GM19397 (cell line): Measurements from ENCODE around the gene ZNF778.
"Not testable (repeated sequence)": the region's sequence is repeated elsewhere in the genome, so short reads cannot be mapped to it uniquely, and the experiment has no call there.

Source experiments
- ATAC-seq: cut with Tn5 transposase; IDR thresholded peaks from one replicate; pipeline ENCODE4 v1.9.1; 2021; ENCODE audit warnings: mild to moderate bottlenecking, moderate library complexity; ENCODE audit not compliant: unreplicated experiment

Gene ZNF778

DNA sequence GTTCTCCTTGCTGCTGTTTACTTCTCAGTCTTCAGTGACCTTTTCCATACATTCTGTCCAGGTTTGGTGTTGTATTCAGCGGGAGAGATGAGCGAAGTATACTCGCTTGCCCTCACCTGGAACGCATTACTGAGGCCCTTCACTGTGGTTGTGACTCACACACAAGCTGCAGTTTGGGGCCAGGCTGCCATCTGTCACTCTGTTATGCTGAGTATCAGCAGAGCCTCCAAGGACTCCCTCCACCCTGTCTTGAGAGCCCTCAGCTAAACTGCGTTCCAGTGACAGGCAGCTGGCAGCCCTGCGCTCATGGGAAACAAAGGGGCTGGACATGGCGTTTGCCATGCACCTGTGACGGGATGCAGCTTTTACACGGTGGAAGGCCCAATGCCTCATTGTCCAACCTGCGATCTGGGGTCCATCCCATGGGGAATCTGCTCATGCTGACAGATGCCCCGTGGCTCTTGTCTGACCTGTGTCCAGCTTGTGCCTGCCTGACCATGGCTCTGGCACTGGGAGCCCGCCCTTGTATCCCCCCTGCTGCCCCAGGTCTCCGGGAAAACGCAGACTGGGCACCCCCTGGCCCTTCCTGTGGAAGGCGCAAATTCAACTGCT is 6.5 kb upstream of the ZNF778 start:
- no peak for ATAC-seq

DNA sequence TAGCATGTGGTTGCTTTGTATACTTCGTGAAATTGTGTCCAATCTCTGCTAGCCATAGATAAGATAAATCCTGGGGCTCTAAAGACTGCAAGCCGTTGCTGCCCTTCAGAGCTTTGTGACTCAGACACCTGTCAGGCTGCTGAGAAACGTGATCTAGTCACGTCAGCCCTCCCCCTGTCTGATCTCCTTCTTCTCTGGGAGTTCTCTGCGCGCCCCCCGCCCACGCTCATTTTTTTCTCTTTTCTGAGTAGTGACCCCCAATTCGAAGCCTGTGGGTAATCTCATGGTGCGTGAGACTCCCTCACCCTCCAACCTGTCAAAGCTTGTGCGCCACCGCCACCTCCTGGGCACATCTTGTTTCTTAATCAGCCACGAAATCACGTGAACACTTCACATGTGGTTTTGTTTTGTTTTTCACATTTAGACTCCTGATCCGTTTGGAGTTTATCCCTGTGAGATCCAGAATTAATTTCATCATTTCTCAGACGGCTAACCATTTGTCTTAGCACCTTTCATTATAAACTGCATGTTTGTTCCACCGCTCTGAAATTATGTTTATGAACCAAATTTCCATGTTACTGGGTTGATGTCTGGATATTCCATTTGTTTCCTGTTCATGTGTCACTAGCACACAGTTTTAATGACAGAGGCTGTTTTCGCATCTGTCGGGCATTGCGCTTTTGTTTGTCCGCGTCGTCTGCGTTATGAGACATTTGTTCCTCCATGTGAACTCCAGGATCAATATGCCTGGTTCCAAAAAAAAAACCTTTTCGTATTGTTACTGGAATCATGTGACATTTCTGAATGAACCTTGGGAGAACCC is 977 bp upstream of the ZNF778 start:
- ATAC-seq: no peak

DNA sequence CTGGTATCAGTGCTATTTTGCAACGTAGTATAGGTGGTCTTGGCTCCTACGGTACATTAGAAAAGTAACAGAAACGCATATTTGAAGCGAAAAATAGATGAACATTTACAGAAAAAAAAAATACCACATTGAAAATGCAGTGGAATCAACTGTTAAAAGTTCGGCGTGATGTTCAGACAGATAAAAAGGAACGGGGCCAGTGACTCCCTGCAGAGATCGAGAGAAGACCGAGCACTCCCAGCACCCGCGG is 440 bp upstream of the ZNF778 start:
- no peak for ATAC-seq

DNA sequence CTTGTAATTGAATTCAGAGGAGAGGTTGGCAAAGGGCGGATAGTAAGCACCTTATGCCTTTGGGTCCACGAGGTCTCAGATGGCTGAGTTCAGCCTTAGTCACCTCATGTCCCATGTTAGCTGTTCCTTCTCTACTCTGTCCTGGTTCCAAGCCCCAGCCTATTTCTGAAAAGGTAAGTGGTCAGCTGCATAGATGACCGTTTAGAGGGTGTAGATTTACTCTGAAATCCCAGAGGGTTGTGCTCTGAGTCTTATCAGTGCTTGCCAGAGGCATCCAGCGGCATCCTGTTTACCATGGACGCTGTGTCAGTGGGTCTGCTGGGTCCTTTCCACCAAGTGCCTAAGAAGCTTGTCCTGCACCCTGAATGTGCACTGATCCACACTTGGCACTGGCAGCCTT is 1.9 kb downstream of the ZNF778 start:
- no peak for ATAC-seq

DNA sequence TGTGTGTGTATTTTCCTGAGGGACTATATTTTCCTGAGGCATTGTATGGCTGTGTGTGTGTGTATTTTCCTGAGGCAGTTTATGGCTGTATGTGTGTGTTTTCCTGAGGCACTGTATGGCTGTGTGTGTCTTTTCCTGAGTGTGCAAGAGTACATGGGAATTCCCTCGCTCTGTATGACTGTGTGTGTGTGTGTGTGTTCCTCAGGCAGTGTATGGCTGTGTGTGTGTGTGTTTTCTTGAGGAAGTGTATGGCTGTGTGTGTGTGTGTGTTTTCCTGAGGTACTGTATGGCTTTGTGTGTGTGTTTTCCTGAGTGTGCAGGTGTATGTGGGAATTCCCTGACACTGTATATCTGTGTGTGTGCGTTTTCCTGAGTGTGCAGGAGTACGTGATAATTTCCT is 4.1 kb downstream of the ZNF778 start:
- ATAC-seq: no peak

DNA sequence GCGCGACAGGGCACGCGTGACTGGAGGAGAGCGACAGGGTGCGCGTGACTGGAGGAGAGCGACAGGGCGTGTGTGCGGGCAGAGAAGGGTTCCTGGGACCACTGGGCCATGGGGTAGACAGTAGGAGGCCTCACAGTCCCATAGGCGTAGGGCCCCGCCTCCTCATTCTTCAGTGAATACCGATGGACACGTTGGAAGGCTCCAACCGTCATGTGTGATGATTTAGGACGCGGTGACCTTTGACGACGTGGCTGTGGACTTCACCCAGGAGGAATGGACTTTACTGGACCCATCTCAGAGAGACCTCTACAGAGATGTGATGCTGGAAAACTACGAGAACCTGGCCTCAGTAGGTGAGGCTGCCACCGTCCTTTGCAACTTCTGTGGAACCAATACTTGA is 5.4 kb downstream of the ZNF778 start:
- ATAC-seq: no peak

DNA sequence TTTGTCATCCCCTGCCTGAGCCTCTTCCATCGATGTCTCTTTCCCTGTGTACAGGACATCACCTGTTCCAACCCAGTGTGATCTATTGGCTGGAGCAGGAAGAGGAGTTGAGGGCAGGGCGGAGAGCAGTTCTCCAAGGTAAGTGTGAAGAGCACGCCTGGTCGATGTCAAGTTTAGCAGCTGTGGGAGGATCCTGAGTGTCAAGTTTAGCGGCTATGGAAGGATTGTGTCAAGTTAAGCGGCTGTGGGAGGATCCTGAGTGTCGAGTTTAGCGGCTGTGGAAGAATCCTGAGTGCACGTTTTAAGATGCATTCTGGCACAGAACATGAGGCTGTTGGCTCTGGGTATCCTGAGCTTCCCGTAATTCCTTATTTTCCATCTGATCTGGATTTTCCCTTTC is 7.2 kb downstream of the ZNF778 start:
- ATAC-seq: no peak

DNA sequence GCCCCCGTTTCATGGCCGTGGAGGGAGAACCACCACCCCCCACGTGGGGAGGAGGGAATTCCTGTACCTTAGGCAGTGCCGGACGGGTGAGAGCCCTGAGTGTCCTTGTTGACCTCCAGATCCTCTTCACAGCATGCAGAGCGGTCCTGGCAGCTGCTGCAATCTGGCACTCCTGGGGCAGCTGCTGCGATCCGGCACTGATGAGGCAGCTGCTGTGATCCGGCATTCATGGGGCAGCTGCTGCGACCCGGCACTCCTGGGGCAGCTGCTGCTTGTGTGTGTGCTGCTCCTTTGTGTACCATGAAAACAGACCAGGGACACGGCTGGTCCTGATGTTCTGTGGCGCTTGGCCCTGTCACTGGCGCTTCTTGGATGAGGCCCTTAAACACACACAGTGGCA is 12.8 kb downstream of the ZNF778 start:
- ATAC-seq: no peak

DNA sequence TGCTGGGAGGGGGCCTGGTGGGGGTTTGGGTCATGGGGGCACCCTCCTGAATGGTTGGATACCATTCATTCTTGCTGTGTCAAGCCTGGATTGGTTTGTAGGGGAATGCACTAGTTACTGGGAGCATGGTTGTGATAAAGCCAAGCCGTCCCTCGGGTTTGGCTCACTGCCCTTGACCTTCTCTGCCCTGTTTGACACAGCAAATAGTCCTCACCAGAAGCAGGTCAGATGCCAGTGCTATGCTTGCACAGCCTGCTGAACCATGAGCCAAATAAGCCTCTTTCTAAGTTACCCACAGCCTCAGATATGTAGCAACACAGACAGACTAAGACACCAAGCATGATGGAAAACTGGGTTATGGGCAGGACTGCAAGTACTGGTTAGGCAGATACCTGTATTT is 14.6 kb downstream of the ZNF778 start:
- no peak for ATAC-seq

DNA sequence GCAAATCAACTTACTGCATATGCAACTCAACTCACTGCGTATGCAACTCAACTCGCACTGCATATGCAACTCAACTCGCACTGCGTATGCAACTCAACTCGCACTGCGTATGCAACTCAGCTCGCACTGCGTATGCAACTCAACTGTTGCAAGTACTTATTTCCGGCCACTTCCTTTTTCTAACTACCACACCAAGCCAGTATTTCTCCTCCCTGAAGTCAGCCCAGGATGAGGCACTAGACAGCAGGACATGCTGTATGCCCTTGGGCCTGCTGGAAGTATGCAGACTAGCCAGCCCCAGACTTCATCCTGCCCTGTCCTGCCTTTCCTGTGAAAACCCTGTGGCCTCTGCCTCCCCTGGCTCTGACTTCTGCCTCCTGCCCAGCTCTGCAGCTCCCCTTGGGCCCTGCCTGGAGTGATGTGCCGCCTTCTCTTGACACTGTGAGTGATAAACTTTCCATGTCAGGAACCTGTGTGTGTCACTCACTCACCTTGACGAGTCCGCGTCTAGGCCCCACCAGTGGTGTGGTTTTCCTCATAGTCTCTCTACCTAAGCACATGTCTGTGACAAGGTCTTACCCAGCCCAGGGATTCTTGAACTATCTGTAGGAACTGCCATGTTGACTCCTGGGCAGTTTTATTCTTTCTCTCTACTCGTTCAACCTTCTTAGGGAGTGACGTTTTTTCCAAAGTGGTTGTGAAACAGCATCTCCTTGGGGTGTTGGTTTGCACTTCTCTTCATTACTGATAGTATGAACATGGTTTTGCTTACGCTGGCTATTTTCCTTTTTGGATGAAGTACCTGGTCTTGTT is 16.4 kb downstream of the ZNF778 start:
- no peak for ATAC-seq

DNA sequence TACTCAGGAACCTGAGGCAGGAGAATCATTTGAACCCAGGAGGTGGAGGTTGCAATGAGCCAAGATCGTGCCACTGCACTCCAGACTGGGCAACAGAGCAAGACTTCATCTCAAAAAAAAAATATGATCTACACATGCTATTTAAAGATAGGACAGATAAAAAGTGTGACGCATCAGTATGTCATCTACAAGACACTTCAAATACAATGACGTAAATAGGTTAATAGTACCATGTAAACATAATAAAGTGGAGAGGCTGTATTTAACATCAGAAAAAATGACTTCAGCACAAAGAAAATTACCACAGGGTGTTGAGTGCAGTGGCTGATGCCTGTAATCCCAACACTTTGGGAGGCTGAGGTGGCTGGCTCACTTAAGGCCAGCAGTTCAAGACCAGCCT is 20.2 kb downstream of the ZNF778 start:
- no peak for ATAC-seq

DNA sequence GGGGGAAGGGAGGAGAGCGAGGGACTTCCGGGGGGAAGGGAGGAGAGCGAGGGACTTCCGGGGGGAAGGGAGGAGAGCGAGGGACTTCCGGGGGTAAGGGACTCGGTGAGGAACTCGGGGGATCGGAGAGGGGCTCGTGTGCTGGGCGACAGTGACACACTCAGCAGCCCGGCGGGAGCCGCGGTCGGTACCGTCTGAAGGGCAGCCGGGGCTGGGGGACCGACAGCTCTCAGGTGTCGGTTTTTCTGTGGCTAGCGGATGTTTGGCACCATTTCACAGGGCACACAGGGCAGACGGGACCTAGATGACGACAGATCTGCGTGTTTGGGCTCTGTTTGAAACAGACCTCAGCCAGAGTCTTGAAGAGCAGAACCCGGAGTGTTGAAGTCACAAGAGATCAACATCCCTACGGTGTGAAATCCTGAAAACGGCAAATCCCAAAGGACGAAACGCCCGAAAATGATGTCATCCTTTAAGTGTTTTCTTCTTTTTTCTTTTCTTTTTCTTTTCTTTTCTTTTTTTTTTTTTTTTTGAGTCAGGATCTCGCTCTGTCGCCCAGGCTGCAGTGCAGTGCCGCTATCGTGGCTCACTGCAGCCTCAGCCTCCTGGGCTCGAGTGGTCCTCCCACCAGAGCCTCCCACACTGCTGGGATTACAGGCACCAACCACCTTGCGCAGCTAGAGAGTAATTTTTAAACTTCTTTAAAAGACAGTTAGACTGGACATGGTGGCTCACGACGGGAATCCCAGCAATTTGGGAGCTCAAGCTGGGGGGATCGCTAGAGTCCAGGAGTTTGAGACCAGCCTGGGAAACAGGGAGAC is 23.9 kb downstream of the ZNF778 start:
- peak; percentile 64 for ATAC-seq

DNA sequence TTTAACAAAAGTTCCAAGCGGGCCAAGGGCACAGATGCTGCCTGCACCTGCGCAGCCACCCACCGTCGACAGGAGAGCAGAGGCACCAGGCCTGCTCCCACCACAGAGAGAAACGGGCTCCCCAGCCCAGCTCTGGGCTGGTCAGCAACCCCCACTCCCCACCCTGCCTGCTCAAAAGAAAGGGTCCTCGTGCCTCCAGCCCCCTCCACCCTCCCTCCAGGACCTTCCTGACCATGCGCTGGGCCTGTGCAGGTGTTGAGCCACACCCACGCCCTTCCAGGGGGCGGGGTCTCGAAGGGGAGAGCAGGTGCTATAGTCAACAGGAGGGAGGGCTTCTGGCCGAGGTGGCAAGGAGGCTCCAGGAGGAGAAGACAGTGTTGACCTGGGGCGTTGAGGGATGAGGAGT is 25.3 kb downstream of the ZNF778 start:
- ATAC-seq: no peak

DNA sequence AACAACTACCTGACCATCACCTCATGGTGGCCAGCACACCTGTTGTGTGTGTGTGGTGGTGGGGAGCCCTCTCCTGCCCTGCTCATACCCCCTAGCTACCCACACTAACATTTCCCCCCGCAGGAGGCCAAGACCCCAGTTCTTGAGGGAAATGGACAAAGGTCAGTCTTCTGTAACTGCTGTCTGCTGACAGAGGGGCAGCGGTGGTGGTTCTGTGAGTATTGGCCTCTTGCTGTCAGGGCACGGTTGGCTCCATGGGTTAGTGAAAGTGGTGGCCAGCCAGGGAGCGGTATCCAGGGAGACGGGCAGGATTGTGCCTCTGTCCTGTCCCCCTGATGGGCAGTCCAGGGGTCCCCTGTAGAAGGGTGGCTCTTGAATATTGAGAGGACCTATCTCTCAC is 26.2 kb downstream of the ZNF778 start:
- no peak for ATAC-seq

DNA sequence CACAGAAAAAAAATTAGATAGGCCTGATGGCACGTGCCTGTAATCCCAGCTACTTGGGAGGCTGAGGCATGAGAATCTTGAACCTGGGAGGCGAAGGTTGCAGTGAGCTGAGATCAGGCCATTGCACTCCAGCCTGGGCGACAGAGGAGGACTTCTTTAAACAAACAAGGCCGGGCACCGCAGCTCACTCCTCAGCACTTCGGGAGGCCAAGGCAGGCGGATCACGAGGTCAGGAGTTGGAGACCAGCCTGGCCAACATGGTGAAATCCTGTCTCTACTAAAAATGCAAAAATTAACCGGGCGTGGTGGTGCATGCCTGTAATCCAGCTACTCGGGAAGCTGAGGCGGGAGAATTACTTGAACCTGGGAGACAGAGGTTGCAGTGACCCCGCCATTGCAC is 26.8 kb downstream of the ZNF778 start:
- ATAC-seq: not testable (repeated sequence)

DNA sequence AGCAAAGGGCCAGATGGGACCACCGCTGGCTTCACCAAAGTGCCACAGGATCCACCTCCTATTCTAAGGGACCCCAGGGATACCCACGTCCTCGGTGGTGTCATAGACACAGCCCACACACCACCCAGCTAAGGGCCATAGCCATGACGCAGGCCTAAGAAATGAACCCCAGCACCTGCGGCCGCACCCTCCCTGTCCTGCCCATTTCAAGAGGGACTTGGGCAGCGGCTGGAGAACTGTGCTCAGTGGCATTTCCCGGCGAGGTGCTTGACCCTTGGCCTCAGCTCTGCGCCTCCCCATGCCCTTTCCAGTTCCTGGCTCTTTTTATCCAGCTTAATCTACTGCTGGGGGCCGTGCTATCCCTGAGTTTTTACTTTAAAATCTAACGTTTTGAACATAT is 27.3 kb downstream of the ZNF778 start:
- no peak for ATAC-seq

DNA sequence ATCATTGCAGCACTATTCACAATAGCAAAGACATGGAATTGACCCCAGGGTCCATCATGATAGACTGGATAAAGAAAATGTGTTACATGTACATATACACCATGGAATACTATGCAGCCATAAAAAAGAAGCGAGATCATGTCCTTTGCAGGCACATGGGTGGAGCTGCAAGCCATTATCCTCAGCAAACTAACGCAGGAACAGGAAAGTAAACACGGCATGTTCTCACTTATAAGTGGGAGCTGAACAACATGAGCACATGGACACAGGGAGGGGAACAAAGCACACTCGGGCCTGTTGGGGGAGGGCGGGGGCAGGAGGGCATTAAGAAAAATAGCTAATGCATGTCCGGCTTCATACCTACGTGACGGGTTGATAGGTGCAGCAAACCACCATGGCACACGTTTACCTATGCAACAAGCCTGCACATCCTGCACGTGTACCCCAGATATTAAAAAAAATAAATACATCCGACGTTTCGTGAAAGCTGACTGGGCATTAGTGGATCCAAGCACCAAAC is 28.9 kb downstream of the ZNF778 start:
- no peak for ATAC-seq

DNA sequence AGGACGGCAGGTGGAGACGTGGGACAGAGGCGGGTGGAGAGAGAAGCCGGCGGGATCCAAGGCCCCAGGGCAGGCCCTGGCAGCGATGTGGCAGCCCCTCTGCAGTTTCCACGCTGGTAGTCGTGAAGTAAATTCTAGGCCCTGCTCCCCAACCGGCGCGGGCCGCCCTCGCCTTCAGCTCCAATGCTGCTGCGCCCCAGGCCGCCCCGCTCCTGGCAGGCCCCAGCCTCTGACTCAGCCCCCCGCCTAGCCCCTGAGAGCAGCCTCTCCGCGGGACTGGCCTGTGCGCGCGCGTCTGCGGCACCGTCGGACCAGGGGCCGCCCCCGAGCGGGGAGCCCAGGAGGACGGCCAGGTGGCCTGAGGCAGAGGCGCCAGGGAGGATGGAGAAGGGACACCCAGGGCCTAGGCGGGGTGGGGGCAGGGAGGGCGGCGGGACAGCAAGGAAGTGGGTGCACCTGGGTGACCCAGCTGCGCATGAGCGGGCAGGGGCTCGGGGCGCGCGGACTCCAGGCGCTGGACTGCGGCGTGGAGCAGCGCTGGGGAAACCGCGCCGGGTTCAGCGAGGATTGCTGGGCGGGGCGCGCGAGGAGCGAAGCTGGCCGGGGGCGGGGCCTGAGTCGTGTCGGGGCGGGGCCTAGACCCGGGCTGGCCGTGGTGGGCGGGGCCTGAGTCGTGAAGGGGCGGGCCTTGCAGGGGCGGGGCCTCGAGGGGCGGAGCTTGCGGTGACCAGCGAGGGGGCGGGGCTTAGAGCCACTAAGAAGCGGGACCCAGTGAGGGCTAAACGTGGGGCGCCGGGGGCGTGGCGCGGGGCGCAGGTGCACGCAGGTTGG is 29.6 kb downstream of the ZNF778 start:
- peak; percentile 61 for ATAC-seq

DNA sequence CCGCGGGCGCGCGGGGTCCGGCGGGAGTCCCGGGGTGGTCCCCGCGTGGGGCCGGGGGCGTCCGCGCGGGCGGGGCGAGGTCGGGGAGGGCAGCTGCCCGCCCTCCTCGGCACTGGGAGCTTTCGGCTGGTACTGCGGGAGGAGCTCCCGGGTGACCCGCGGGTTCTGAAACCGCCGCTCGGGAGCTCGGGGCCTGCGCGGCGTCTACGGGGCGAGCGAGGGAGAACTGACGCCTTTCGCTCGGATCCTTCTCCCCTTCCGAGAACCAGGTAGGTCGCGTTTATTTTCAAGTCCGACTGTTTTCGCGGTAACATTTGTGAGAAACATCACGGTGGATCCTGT is 30.2 kb downstream of the ZNF778 start:
- not testable (repeated sequence) for ATAC-seq
